ENCODE results near the gene CCBE1. TPM values are rescaled to one million over a fixed set of nuclear protein-coding genes. Genes with fewer than 3 reads are reported as not detected.

Gene CCBE1
- total and polyA plus RNA-seq, 2 of the 4 experiments (the other 2 are of a cell fraction) = 64.8 to 148 TPM

GRCh38 chr18:59624369-59624765, 72.9 kb downstream of the CCBE1 start:
- H2AFZ ChIP-seq (replicated peaks; ENCODE audit: low read length, poor library complexity) = no peak overlapping the region
- POLR2A ChIA-PET (ENCODE audit: unreplicated experiment) = no interaction called here
- TF ChIP-seq MXI1 (IDR thresholded peaks at IDR 0.05; ENCODE audit: borderline replicate concordance, low read depth, low read length) (no peak), USF2 (IDR thresholded peaks at IDR 0.05; ENCODE audit: low read depth, low read length) (no peak), CHD1 (IDR thresholded peaks at IDR 0.05; ENCODE audit: low read depth, low read length) (no peak), FOS (IDR thresholded peaks at IDR 0.05; ENCODE audit: low read depth, low read length) (no peak), CTCF (conservative IDR thresholded peaks at IDR 0.05; ENCODE audit: low read depth, low read length) (no peak), RCOR1 (IDR thresholded peaks at IDR 0.05; ENCODE audit: insufficient replicate concordance, low read length) (no peak)

More at GRCh38 chr18:59624369-59624765, 72.9 kb downstream of the CCBE1 start:
- BruUV-seq (replicated peaks) = no TSS peak
- Histone ChIP-seq H3K9me1 (ENCODE audit: insufficient read depth, low read length) (peaks cover 34% of the 10 kb centered on the region), H2BK5ac (ENCODE audit: low read depth, low read length, poor library complexity, severe bottlenecking) (no peak overlapping the region), H3K9ac (ENCODE audit: low read depth, low read length) (no peak overlapping the region), H3K56ac (ENCODE audit: extremely low read depth, insufficient read depth, low read length) (no peak overlapping the region), H4K5ac (ENCODE audit: low read depth, low read length) (peak overlapping the region; percentile 43; the same call in 1 of the 2 replicates), H3K4me3 (ENCODE audit: insufficient read depth, low read depth, low read length) (no peak overlapping the region), H3K79me1 (ENCODE audit: low read depth in 1 of 2, low read length in 2 of 2) (peaks cover 60 to 69% of the 10 kb centered on the region in 2 experiments), H4K20me1 (ENCODE audit: insufficient read depth, low read length) (peaks cover 44% of the 10 kb centered on the region; the same call in 1 of the 2 replicates), H3K27ac (ENCODE audit: insufficient read depth, low read length) (no peak overlapping the region; the same call in 1 of the 2 replicates), H4K8ac (ENCODE audit: low read depth in 2 of 2, low read length in 2 of 2) (no peak overlapping the region), H2AK9ac (replicated peaks; ENCODE audit: low read depth, low read length, poor library complexity) (no peak overlapping the region), H3K4me2 (ENCODE audit: low read depth, low read length) (peak overlapping the region; percentile 82; the same call in 1 of the 2 replicates), H2BK15ac (ENCODE audit: low read depth, low read length) (0 out of 3 replicates have a peak overlapping the region, but pooled peaks have one; percentile 37), H2AK5ac (ENCODE audit: low read depth, low read length) (no peak overlapping the region; the same call in 1 of the 2 replicates), H3K4ac (ENCODE audit: low read depth, low read length) (0 out of 2 replicates have a peak overlapping the region, but pooled peaks have one; percentile 31), H3K36me3 (ENCODE audit: control insufficient read depth, insufficient read depth, low read length) (no peaks in the 10 kb centered on the region), H3K23ac (ENCODE audit: low read depth, low read length) (peak overlapping the region; percentile 62; the same call in 1 of the 2 replicates), H2BK20ac (ENCODE audit: low read depth, low read length) (peak overlapping the region; percentile 32; the same call in 1 of the 2 replicates), H3K18ac (ENCODE audit: low read depth, low read length) (peak overlapping the region; percentile 24), H4K91ac (ENCODE audit: insufficient read depth, low read depth, low read length) (no peak overlapping the region), H3K27me3 (ENCODE audit: control insufficient read depth, insufficient read depth, low read length) (no peaks in the 10 kb centered on the region), H3K14ac (replicated peaks; ENCODE audit: low read depth, low read length) (peak overlapping the region; percentile 53), H3K9me3 (ENCODE audit: control insufficient read depth, insufficient read depth, low read length) (no peaks in the 10 kb centered on the region), H3K4me1 (ENCODE audit: control insufficient read depth, insufficient read depth, low read length) (peaks cover 20% of the 10 kb centered on the region), H2BK120ac (ENCODE audit: low read depth, low read length) (peak overlapping the region; percentile 25)
- intact Hi-C loops (cut with micrococcal nuclease) (loop anchor here (10.0 kb wide), 1 partner anchor 280 kb away; no protein-coding TSS in a partner anchor), in situ Hi-C loops (cut with MboI; ENCODE audit: low sequenced_read_pairs) (no loop called here), dilution Hi-C loops (cut with HindIII; ENCODE audit: low sequenced_read_pairs, unreplicated experiment) (no loop called here)
- no peak for ATAC-seq (ENCODE audit: low read depth)
- DNase-seq = no peak
- CTCF ChIA-PET = interaction anchor here (1.1 to 1.2 kb wide), 3 partner anchors 73 to 199 kb away, joined by 3 to 4 read pairs (median 3); partner anchors contain the start of gene CCBE1
- WGBS, 2 experiments (ENCODE audit: extremely low coverage in 2 of 2, insufficient read length in 1 of 2) = no CpG with 5 or more reads among the region's 2 CpGs

All from IMR-90 (cell line).